GM19455 (cell line): ENCODE data around the gene AFF3.

Source experiments
- ATAC-seq: cut with Tn5 transposase; IDR thresholded peaks from one replicate; pipeline ENCODE4 v1.9.1; 2021; ENCODE audit not compliant: unreplicated experiment

The AFF3 gene

GRCh38 chr2:100151310-100151709, 8.9 kb upstream of the AFF3 start:
- no peak for ATAC-seq

GRCh38 chr2:100148883-100149282, 6.5 kb upstream of the AFF3 start:
- ATAC-seq: no peak

- ATAC-seq: no peak
These were observed 4.2 kb upstream of the AFF3 start for GRCh38 chr2:100146657-100146960.

GRCh38 chr2:100145893-100146656, 3.7 kb upstream of the AFF3 start:
- no peak for ATAC-seq

GRCh38 chr2:100143286-100143685, 896 bp upstream of the AFF3 start:
- no peak for ATAC-seq

- ATAC-seq: no peak
These were observed 484 bp downstream of the AFF3 start for GRCh38 chr2:100141906-100142305.

GRCh38 chr2:100140582-100140981, 1.8 kb downstream of the AFF3 start:
- ATAC-seq: no peak

GRCh38 chr2:100137866-100138570, 4.4 kb downstream of the AFF3 start:
- ATAC-seq: no peak

GRCh38 chr2:100137318-100137717, 5.1 kb downstream of the AFF3 start:
- ATAC-seq: no peak

GRCh38 chr2:100136310-100136709, 6.1 kb downstream of the AFF3 start:
- ATAC-seq: no peak

- ATAC-seq: no peak
These were observed 7.0 kb downstream of the AFF3 start for GRCh38 chr2:100135415-100135814.

- ATAC-seq: no peak
These were observed 11.6 kb downstream of the AFF3 start for GRCh38 chr2:100130595-100131391.

GRCh38 chr2:100126897-100127401, 15.4 kb downstream of the AFF3 start:
- ATAC-seq: no peak

GRCh38 chr2:100126201-100126600, 16.2 kb downstream of the AFF3 start:
- ATAC-seq: no peak

GRCh38 chr2:100125626-100126025, 16.8 kb downstream of the AFF3 start:
- ATAC-seq: no peak

GRCh38 chr2:100124761-100125160, 17.6 kb downstream of the AFF3 start:
- no peak for ATAC-seq

- ATAC-seq: no peak
These were observed 21.2 kb downstream of the AFF3 start for GRCh38 chr2:100121124-100121718.

GRCh38 chr2:100119235-100119634, 23.2 kb downstream of the AFF3 start:
- no peak for ATAC-seq

GRCh38 chr2:100113990-100114433, 28.4 kb downstream of the AFF3 start:
- no peak for ATAC-seq

GRCh38 chr2:100110614-100111000, 31.8 kb downstream of the AFF3 start:
- no peak for ATAC-seq

- no peak for ATAC-seq
These were observed 32.3 kb downstream of the AFF3 start for GRCh38 chr2:100109986-100110613.
